ENCODE results near the gene GOLGA8K.
"Not testable (repeated sequence)": the region's sequence is repeated elsewhere in the genome, so short reads cannot be mapped to it uniquely, and the experiment has no call there.

The GOLGA8K gene

DNA sequence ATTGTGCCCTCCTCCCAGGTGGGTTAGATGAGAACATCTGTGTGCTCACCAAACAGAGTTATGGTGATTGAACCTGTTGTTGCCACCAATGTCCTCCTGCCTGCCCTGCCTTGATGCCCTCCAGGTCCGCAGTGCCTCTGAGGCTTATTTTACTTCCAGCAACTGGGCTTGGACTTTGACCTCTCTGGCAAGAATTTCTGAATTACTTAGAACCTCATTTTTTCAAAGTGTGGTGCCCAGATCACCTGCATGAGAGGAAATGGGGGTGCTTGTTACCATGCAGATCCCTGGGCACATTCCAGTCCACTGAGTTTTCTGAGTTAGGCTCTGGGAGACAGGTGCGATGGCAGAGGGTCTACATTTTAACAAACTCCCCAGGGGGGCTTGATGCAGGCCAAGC lies 33.0 kb downstream of the GOLGA8K start:
- not testable (repeated sequence) for H3K27ac ChIP-seq; H3K9me3 ChIP-seq (ENCODE audit: severe bottlenecking); H3K36me3 ChIP-seq; DNase-seq; H3K4me3 ChIP-seq (ENCODE audit: low read depth, low read length); H3K27me3 ChIP-seq (ENCODE audit: insufficient read depth, low read depth, severe bottlenecking)

DNA sequence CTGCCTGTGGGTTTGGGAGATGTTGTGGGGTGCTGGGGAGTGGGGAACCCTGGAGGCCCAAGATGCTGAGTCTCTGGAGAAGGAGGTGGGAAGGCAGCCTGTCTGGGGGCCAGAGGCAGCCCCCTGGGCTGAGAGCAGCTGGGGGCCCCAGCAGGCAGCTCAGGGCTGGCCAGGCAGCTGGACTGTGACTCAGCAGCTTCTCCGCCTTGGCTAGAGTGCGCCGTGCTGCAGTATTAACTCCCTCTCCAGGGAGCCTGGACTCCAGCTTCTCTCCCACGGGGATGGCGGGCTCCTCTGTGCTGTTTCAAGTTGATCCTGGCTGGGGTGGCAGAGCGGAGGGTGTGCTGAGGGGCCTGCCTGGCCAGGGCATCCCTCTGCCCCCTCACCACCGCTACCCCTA lies 36.6 kb downstream of the GOLGA8K start:
- H3K36me3 ChIP-seq; H3K27me3 ChIP-seq (ENCODE audit: insufficient read depth, low read depth, severe bottlenecking); H3K9me3 ChIP-seq (ENCODE audit: severe bottlenecking); H3K4me3 ChIP-seq (ENCODE audit: low read depth, low read length); H3K27ac ChIP-seq; DNase-seq: not testable (repeated sequence)

DNA sequence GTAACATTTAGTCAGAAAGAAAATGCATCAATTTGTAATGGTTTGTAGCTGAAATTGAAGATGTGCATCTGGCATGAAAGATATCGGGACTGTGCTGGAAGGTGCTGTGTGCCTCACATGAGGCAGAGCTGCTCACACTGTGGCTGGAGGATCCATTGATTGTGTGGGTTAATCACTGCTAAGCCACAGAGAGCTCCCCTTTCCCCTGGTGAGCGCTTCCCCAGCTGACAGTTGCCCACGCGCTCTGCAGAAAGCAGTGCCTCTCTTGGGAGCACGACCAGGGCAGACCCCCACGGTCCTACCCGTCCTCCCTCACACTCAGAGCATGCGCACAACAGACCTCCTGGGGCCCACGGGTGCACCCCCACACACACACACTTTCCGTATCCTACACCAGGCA lies 37.1 kb downstream of the GOLGA8K start:
- H3K27me3 ChIP-seq (ENCODE audit: insufficient read depth, low read depth, severe bottlenecking); H3K9me3 ChIP-seq (ENCODE audit: severe bottlenecking); H3K4me3 ChIP-seq (ENCODE audit: low read depth, low read length); DNase-seq; H3K36me3 ChIP-seq; H3K27ac ChIP-seq: not testable (repeated sequence)

DNA sequence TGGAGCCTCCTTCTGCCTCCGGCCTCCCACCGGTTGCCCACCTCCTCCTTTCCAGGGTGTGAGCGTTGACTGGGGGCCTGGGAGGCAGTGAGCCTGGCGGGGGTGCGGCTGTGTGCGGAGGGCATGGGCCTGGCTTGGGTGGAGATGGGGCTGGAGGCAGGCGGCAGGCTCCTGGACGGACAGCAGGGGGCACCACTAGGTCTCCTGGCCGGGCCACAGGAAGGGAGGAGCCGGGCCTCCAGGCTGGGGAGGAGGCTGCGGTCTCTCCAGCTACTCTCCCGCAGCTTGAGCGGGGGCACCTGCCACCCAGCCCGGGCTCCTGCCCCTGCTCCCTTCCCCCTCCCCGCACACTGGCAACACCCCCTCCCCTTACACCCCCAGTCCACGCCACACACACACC lies 38.1 kb downstream of the GOLGA8K start:
- not testable (repeated sequence) for H3K27ac ChIP-seq; H3K9me3 ChIP-seq (ENCODE audit: severe bottlenecking); DNase-seq; H3K27me3 ChIP-seq (ENCODE audit: insufficient read depth, low read depth, severe bottlenecking); H3K36me3 ChIP-seq; H3K4me3 ChIP-seq (ENCODE audit: low read depth, low read length)

DNA sequence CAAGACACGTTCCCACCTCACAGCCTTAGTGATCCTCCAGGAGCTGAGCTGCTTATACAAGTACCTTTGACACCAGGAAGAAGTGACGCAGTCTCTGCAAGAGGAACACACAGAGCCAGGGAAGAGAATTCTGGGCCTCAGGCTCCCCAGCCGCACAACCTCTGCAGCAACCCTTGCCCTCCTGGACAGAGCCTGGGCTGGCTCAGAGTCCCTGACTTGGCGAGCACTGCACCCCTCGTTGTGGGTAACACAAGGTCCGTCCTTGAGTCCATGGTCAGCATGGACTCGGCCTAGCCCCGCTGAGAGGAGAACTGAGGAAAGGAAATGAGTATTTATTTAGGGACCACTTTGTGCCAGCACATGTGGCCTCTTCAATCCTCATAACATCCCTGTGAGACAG lies 39.6 kb downstream of the GOLGA8K start:
- H3K27ac ChIP-seq; H3K36me3 ChIP-seq; H3K27me3 ChIP-seq (ENCODE audit: insufficient read depth, low read depth, severe bottlenecking); H3K4me3 ChIP-seq (ENCODE audit: low read depth, low read length); DNase-seq; H3K9me3 ChIP-seq (ENCODE audit: severe bottlenecking): not testable (repeated sequence)

DNA sequence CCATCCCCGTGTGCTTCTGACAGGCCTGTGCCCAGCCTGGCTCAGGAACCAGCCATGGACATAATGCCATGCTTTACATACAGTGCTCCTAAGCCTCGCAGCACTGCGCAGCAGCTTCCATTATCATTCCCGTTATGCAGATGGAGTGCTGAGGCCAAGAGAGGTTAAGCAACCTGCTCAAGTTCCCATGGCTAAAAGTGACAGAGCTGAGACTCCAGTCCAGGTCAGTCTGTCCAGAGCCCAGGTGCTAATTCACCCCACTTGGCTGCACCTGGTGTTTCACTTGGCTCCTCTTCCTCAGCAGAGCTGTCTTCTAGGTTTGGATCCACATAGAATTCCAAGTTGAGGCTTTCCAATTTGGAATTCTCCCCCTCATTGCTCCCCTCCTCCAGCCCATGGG lies 41.4 kb downstream of the GOLGA8K start:
- not testable (repeated sequence) for H3K27me3 ChIP-seq (ENCODE audit: insufficient read depth, low read depth, severe bottlenecking); DNase-seq; H3K4me3 ChIP-seq (ENCODE audit: low read depth, low read length); H3K36me3 ChIP-seq; H3K27ac ChIP-seq; H3K9me3 ChIP-seq (ENCODE audit: severe bottlenecking)

DNA sequence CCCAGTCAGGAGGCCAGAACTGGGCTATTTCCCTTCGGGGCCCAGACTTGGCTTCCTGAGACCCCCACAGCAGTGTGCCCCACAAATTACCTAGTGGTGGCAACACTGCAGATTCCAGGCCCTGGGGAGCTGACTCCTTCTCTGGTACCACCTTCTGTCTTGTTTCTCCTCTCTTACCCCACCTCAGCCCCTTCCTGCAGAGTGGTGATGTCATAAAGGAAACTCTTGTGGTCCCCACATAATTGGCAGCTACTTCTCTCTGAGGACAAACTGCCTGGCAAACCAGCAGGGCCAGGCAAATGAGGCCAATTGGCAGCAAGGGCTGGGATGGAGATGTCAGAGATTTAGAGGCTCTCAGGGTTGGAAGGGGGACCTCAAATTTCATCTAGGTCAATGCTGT lies 44.6 kb downstream of the GOLGA8K start:
- H3K27ac ChIP-seq; H3K4me3 ChIP-seq (ENCODE audit: low read depth, low read length); DNase-seq; H3K9me3 ChIP-seq (ENCODE audit: severe bottlenecking); H3K36me3 ChIP-seq; H3K27me3 ChIP-seq (ENCODE audit: insufficient read depth, low read depth, severe bottlenecking): not testable (repeated sequence)

DNA sequence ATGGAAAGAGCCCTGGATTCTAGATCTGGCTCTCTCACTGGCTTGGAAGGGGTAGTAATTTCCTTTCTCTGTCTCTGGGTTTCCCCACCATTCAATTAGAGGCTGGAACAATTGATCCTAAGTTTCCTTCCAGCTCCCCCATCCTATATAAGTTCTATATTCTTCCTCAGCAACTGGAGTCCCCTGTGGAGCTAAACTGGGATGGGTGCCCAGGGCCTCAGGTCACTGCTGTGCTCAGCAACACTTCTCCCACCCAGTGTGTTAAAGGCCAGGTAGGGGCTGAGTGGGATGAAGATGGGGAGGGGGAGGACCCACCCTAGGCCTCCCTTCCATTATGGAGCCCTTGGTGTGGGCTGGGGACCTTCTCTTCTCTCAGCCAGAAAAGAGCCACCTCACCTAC lies 46.2 kb downstream of the GOLGA8K start:
- H3K27me3 ChIP-seq (ENCODE audit: insufficient read depth, low read depth, severe bottlenecking); H3K4me3 ChIP-seq (ENCODE audit: low read depth, low read length); H3K9me3 ChIP-seq (ENCODE audit: severe bottlenecking); H3K27ac ChIP-seq; DNase-seq; H3K36me3 ChIP-seq: not testable (repeated sequence)

DNA sequence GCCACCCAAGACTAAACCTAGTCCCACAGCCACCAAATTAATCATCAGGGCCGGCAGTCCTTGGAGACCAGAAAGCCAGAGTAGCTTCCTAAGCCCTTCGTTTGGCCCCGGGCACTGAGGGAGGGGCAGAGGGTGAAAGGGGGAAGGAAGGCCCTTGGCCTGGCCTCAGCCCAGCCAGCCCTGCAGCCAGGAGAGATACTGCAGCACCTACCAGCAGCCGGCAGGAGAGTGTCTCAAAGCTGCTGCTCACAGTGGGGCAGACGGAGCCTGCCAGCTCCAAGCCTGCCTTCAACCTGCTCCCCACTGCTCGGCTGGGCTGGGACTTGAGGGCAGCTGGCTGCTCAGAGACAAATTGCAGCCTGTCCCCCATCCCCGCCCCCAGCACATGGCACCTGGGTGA lies 50.3 kb downstream of the GOLGA8K start:
- not testable (repeated sequence) for H3K27me3 ChIP-seq (ENCODE audit: insufficient read depth, low read depth, severe bottlenecking); H3K36me3 ChIP-seq; DNase-seq

DNA sequence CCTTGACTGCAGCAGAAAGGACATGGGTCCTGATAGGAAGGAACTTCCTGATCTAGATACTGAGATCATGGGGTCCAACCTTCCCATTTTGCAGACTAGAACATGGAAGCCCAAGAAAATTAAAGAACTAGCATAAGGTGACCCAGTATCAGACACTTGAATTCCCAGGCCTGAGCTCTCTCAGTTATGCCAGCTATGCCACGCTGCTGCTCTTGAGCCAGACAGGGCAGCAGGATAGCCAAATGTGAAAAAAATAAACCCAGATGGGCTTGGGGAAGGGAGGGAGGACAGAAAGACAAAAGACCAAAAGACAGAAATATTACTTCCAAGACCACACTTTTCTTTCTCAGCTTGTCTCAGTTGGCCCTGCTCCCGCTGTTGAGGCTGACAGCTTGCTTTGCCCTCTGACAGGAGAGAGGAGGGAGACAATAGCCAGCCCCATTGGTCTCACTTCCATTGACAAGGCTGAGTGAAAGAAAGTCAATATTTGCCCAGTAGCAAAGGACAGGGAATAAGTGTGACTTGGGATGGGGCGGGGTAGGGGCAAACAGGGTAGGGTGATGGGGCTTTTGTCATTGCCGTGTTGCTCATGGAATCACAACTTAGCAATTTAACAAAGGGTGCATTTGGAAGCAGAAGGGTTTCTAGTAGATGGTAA lies 52.4 kb downstream of the GOLGA8K start:
- H3K36me3 ChIP-seq; H3K4me3 ChIP-seq (ENCODE audit: low read depth, low read length); H3K27me3 ChIP-seq (ENCODE audit: insufficient read depth, low read depth, severe bottlenecking); H3K27ac ChIP-seq; H3K9me3 ChIP-seq (ENCODE audit: severe bottlenecking); DNase-seq: not testable (repeated sequence)

More for the DNA sequence above, 50.3 kb downstream of the GOLGA8K start:
- H3K4me3 ChIP-seq (ENCODE audit: low read depth, low read length); H3K27ac ChIP-seq; H3K9me3 ChIP-seq (ENCODE audit: severe bottlenecking): not testable (repeated sequence)

DNA sequence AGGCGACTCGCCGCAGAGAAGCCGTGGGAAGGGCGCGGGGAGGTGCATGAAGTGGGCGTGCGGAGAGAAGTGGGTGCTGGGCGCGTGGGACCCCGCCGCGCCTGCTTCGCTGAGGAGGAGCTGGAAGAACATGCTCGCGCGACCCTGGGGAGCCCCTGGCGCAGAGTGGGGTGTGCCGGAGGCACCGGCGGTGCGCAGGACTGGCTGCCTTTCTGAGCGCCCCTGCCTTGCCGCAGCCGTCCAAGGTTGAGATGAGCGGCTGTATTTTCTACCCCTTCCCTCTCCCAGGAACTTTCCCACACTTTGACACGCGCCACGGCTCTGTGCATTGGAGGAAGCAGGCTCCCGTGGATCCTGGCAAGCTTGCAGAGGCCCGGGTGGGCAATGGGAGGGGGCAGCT lies 56.1 kb downstream of the GOLGA8K start:
- not testable (repeated sequence) for H3K9me3 ChIP-seq (ENCODE audit: severe bottlenecking); H3K27me3 ChIP-seq (ENCODE audit: insufficient read depth, low read depth, severe bottlenecking); H3K27ac ChIP-seq; H3K36me3 ChIP-seq; DNase-seq
- peak overlapping the region; percentile 21; the same call in 1 of the 2 replicates for H3K4me3 ChIP-seq (ENCODE audit: low read depth, low read length)

DNA sequence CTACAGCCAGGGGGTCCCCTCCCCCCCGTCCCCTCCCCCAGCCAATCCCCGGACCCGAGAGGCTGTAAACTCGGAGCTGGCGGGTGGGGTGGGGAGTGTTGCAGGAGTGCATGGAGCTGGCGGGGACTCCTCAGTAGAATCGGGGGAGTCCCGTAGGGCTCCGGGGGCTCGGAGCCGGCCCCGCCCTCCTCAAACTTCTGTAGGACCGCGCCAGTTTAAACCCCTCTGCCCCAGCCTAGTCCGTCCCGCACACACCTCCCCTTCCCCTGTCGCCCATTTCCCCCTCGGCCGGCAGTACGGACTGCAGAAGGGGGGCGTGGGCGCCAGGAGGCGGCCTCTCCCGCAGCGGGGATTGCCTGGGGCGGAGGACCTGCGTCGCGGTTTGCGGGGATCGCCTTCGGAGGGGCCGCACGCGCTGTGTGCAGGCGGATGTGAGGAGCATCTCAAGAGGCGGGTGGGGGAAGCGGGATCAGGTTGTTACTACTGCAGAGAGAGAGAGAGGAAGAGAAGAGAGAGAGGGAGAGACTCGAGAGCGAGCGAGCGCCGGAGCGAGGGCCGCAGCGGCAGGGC lies 57.0 kb downstream of the GOLGA8K start:
- H3K4me3 ChIP-seq (ENCODE audit: low read depth, low read length); H3K27ac ChIP-seq; H3K9me3 ChIP-seq (ENCODE audit: severe bottlenecking); H3K27me3 ChIP-seq (ENCODE audit: insufficient read depth, low read depth, severe bottlenecking); H3K36me3 ChIP-seq; DNase-seq: not testable (repeated sequence)

DNA sequence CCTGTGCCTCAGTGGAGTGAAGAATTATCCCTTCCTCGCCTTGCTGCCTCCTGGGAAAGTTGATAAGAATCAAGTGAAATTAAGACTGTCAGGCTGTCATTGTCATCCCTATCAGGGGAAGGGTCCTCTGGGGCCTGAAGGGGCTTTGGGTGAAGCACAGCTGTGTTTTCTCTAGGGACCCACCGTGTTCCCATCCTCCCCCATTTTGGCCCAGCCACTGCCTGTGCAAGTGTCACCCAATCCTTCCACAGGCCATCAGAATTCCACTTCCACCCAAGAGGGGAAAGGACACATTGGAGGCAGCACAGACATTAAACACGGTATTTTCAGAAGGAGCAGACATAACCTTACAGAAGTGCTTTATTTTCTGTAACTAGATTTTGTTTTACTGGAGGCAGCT lies 59.2 kb downstream of the GOLGA8K start:
- not testable (repeated sequence) for H3K4me3 ChIP-seq (ENCODE audit: low read depth, low read length); H3K27me3 ChIP-seq (ENCODE audit: insufficient read depth, low read depth, severe bottlenecking); H3K9me3 ChIP-seq (ENCODE audit: severe bottlenecking); H3K27ac ChIP-seq; DNase-seq; H3K36me3 ChIP-seq

All from WERI-Rb-1 (cell line).